Left ventricle myocardium inferior (tissue), 1 donor: ENCODE measurements around the gene SPAG8. TPM values are rescaled to one million over a fixed set of nuclear protein-coding genes. Genes with fewer than 3 reads are reported as not detected.

Source experiments
- DNase-seq: peaks from one replicate; pipeline ENCODE4 v3.0.0-alpha.2; 2020
- H3K27ac ChIP-seq: fragments of 200-600 bp; replicated peaks from 2 replicates; pipeline ENCODE4 v1.8.0; 2021
- H3K27me3 ChIP-seq: fragments of 200-600 bp; 2 replicates; pipeline ENCODE4 v1.8.0; 2021; ENCODE audit warnings: low read depth
- H3K36me3 ChIP-seq: fragments of 200-600 bp; 2 replicates; pipeline ENCODE4 v1.8.0; 2021
- H3K4me1 ChIP-seq: fragments of 200-600 bp; 2 replicates; pipeline ENCODE4 v1.8.0; 2021
- H3K4me3 ChIP-seq: fragments of 200-600 bp; 2 replicates; pipeline ENCODE4 v1.8.0; 2021; ENCODE audit warnings: mild to moderate bottlenecking, moderate library complexity
- H3K9me3 ChIP-seq: fragments of 200-600 bp; replicated peaks from 2 replicates; pipeline ENCODE4 v1.8.0; 2021
- CTCF ChIP-seq: fragments of 200-600 bp; IDR thresholded peaks from 2 replicates; pipeline ENCODE4 v1.8.0; 2021; ENCODE audit warnings: antibody characterized with exemption, mild to moderate bottlenecking, borderline replicate concordance
- intact Hi-C: fragments of 100-400 bp; cut with micrococcal nuclease; formaldehyde crosslinking; loops from one replicate; pipeline ENCODE4 v1.11.0; 2022
- total RNA-seq: library from RNA; stranded (reverse); fragmentation: NEBNext Ultra II Directional; extraction: Animal tissue kit (Norgen Biotek cat#: 25700); gene quantifications from one replicate; pipeline ENCODE4 v1.2.1, GENCODE V29; 2021
- donor health status: DM: no; HTN: yes; CAD: no; lungs with severe emphysema.

The SPAG8 gene
- total RNA-seq, 1 donor from 2014 or later: 3.4 TPM

- Histone ChIP-seq H3K4me1 (peaks cover 26% of the 10 kb centered on the region), H3K4me3 (no peak overlapping the region), H3K9me3 (no peaks in the 10 kb centered on the region), H3K36me3 (no peaks in the 10 kb centered on the region), H3K27me3 (no peaks in the 10 kb centered on the region), H3K27ac (no peak overlapping the region)
- no peak for TF ChIP-seq CTCF
- intact Hi-C loops: no loop called here
- no peak for DNase-seq
Observed at GRCh38 chr9:35767458-35767857, 44.6 kb downstream of the SPAG8 start.

GRCh38 chr9:35766997-35767396, 45.1 kb downstream of the SPAG8 start:
- H3K27ac ChIP-seq: no peak overlapping the region
- no peaks in the 10 kb centered on the region for H3K36me3 ChIP-seq
- no peak overlapping the region for H3K4me3 ChIP-seq
- H3K4me1 ChIP-seq: peaks cover 22% of the 10 kb centered on the region
- TF ChIP-seq CTCF: no peak
- DNase-seq: no peak
- no peaks in the 10 kb centered on the region for H3K27me3 ChIP-seq
- no peaks in the 10 kb centered on the region for H3K9me3 ChIP-seq
- intact Hi-C loops: no loop called here

- H3K27me3 ChIP-seq: no peaks in the 10 kb centered on the region
- no peak overlapping the region for H3K27ac ChIP-seq
- H3K9me3 ChIP-seq: no peaks in the 10 kb centered on the region
- H3K36me3 ChIP-seq: no peaks in the 10 kb centered on the region
- no peak overlapping the region for H3K4me3 ChIP-seq
- no peak for DNase-seq
- intact Hi-C loops: no loop called here
- H3K4me1 ChIP-seq: peaks cover 2% of the 10 kb centered on the region
- TF ChIP-seq CTCF: no peak
Observed at GRCh38 chr9:35763803-35764202, 48.3 kb downstream of the SPAG8 start.

DNA sequence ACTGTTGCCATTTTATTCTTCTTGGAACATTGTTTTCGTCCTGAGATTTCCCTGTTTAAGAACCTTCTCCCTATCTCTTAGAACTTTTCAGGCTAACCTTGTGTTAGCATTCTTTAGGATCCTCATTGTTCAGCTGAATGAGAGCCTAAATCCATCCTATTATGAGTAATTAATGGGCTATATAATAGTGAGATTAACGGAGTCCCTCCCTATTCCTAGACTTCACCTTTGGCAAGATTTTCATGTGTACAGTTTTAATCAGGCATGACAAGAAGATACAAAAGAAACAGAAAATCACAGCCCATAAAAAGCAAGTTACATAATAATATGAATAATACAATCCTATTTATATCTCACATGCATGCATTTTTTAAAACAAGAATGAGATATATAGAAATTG, 48.9 kb downstream of the SPAG8 start:
- Histone ChIP-seq H3K9me3 (no peaks in the 10 kb centered on the region), H3K27me3 (no peaks in the 10 kb centered on the region), H3K4me1 (peaks cover 8% of the 10 kb centered on the region), H3K27ac (no peak overlapping the region), H3K36me3 (no peaks in the 10 kb centered on the region), H3K4me3 (no peak overlapping the region)
- TF ChIP-seq CTCF: no peak
- no peak for DNase-seq
- intact Hi-C loops: no loop called here

GRCh38 chr9:35760651-35761050, 51.4 kb downstream of the SPAG8 start:
- Histone ChIP-seq H3K27me3 (no peaks in the 10 kb centered on the region), H3K36me3 (no peaks in the 10 kb centered on the region), H3K27ac (peak overlapping the region; percentile 5), H3K9me3 (no peaks in the 10 kb centered on the region), H3K4me3 (no peak overlapping the region), H3K4me1 (peaks cover 30% of the 10 kb centered on the region)
- TF ChIP-seq CTCF: no peak
- intact Hi-C loops: no loop called here
- DNase-seq: no peak

GRCh38 chr9:35759795-35760194, 52.3 kb downstream of the SPAG8 start:
- H3K27ac ChIP-seq: no peak overlapping the region
- H3K36me3 ChIP-seq: peaks cover 3% of the 10 kb centered on the region
- H3K4me3 ChIP-seq: no peak overlapping the region
- intact Hi-C loops: no loop called here
- H3K9me3 ChIP-seq: no peaks in the 10 kb centered on the region
- H3K4me1 ChIP-seq: peaks cover 30% of the 10 kb centered on the region
- no peak for DNase-seq
- TF ChIP-seq CTCF: no peak
- no peaks in the 10 kb centered on the region for H3K27me3 ChIP-seq
